HG03196 (cell line): ENCODE measurements around the gene GALNT1.

Experiments used
- ATAC-seq: cut with Tn5 transposase; IDR thresholded peaks from one replicate; pipeline ENCODE4 v1.9.1; 2021; ENCODE audit not compliant: unreplicated experiment

Gene GALNT1

DNA sequence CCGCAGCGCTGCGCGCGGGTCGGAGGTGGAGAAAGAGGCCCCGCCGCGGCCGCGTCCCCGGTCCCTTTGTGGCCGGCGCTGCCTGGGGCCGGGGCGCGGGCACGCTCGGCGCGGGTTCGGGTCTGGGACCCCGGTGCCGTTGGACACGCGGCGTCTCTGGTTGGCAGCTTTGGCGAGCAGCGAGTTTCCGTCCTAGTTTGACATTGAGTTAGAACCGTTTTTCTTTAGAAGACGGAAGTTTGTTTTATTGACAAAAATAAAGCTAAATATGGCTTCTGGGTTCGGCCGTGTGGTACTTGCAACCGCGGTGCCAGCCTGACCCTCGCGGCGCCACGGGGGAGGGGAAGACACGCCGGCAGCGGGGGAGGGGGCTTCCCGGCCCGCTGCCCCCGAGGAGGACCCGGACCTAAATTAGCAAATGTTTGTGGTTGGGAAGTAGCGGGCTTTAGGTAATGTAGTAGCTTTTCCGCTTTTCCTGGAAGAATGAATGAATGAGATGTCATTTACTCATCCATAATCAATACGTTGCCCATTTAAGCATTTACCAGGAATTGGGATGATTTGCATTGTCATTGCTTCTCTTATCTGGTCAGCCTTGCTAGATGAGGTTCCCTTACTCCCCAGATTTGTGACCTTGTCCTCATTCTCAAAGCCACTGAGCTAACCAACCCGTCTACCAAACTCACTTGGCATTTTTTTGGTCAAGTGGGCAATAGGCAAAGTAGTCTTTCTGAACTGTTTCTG, 530 bp downstream of the GALNT1 start:
- ATAC-seq: no peak

DNA sequence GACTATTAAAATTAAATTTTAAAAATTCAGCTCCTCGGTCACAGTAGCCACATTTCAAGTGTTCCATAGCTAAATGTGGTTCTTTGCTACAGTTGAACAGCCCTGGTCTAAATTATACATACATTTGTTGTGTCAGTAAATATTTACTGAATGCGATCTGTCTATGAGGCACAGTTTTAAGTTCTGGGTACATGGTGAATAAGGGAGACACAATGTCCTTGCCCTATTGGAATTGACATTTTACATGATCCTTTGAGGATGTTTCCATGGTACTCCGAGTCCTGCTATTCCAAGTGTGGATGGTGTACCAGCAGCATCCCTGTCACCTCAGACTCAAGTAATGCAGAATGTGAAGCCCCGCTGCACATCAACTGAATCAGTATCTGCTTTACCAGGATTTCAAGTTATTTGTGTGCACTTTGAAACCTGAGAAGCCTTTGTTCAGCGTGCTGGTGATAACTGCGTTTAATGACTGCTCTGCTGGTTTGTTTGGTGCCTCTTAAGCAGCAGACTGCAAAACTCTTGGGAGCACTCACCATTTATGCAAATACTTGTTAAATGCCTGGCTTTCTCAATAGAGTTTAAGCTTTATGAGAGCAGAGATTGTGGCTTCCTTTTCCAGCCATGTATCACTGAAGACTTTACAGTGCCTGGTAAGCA, 1.5 kb downstream of the GALNT1 start:
- ATAC-seq: no peak

DNA sequence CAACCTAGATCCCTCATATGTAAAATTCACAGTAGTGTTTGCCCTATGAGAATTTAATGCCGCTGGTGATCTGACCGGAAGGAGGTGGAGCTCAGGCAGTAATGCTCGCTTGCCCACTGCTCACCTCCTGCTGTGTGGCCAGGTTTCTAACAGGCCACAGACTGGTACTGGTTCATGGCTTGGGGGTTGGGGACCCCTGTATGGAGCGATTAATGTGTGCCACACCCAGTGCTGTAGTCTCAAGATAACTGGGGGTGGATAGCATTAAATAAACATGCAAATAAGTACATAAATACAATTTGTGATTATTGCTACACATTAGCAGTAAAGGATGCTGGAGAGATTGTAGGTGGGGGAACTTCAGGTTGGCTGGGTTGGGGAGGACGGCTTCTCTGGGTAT, 3.2 kb downstream of the GALNT1 start:
- no peak for ATAC-seq

DNA sequence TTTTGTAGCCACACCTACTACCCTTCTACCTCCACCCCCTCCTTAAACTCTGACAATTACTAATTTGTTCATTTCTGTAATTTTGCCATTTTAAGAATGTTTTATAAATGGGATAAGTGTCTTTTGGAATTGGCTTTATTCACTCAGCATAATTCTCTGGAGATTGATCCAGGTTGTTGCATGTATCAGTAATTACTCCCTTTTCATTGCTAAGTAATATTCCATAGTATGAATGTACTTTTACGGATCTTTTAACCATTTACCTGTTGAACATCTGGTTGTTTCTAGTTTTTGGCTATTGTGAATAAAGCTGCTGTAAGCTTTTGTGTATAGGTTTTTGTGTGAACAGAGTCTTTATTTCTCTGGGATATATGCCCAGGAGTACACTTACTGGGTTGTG, 4.1 kb downstream of the GALNT1 start:
- no peak for ATAC-seq

DNA sequence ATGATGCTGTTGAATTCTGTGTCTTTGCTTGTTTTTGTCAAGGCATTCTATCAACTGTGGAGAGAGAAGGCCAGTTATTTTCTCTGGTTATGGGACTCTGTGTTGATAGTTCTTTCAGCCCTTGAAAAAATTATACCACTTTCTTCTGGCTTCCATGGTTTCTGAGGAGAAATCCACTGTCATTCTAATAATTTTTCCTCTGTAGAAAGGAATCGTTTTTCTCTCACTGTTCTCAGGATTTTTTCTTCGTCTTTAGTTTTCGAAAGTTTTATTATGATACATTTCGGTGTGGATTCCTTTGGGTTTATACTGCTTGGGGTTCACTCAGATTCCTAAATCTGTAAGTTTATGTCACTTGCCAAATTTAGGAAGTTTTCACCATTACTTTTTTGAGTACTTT, 6.6 kb downstream of the GALNT1 start:
- ATAC-seq: no peak

DNA sequence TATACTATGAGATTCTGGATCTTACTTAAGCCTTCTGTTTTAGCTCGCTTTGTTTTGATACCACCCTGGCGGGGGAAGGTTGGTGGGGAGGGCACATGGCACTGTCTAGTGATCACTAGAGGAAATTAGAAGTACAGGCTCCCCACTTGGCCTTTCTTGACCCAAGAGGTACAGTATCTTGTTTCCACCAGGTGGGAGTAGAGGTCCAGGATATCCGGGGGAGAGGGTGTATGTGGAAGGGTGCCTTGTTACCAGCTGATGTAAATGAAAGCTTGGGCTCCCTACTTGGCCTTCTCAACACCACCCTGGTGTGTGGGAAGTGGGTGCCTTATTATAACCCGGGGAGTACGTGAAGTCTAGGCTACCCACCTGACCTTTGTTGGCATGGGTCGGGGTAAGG, 7.5 kb downstream of the GALNT1 start:
- no peak for ATAC-seq

DNA sequence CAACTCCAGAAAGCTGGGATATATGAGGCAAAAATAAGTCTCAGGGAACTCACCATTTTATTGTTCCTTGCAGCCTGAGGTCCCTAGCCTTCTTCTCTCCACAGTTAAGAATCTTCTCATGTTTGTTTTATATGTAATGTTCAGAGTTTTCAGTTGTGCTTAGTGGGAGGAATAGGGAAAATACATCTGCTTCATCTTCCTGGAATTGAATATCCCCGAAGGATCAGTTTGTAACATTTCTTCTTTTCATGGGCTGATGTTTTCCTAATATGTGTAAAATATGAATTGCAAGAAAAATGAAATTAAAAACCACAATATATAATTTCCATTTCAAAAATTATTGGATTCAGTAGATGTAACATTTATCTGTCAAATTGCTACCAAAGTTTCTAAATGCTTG, 8.0 kb downstream of the GALNT1 start:
- no peak for ATAC-seq

DNA sequence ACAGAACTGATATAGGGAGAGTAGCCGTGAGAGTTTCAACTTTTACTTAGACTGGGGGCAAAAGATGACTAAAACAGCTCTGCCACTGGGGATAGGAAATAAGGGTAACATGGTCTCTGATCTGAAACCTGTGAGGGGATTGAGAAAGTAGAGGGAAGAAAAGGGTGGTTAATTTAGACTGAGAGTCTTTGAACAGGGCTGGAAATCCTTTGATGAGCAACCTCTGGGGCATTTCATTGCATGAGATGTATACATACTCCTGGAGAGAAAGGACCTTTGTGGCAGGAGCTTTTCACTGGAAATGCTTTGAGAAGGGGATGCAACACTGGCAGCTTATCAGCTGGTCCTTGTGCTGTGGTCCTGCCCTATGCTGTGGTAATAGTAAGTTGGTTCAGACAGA, 9.4 kb downstream of the GALNT1 start:
- no peak for ATAC-seq

DNA sequence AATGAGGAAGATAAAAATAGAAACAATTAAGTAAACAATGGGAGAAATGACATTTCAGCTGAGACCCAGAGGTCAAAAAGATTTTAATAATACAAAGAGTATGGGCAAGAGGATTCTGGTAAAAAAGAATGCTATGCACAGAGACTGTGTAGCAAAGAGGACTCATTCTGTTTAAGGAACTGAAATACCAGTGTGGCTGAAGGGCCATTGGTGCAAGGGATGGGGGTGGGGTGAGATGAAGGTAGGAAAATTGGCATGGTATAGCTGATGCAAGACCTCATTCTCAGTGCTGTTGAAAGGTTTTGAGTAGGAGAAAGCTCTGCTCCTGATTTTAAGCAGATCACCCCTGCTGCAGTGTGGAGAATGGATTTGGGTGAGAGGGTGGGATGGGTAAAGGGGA, 10.8 kb downstream of the GALNT1 start:
- ATAC-seq: peak; percentile 90

DNA sequence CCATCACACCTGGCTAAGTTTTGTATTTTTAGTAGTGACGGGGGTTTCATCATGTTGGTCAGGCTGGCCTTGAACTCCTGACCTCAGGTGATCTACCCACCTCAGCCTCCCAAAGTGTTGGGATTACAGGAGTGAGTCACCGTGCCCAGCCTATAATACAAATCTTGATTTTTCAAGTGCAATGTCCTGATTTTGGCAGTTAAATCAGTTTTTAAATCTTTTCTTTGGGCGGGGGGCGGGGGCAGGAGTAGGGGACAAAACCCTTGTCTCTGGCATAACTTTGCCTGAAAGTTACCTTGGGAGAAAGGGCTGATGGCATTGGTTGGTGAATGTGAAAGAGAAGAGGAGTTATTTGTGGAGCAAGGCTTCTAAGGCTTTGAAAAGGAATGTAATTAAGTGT, 12.3 kb downstream of the GALNT1 start:
- no peak for ATAC-seq

DNA sequence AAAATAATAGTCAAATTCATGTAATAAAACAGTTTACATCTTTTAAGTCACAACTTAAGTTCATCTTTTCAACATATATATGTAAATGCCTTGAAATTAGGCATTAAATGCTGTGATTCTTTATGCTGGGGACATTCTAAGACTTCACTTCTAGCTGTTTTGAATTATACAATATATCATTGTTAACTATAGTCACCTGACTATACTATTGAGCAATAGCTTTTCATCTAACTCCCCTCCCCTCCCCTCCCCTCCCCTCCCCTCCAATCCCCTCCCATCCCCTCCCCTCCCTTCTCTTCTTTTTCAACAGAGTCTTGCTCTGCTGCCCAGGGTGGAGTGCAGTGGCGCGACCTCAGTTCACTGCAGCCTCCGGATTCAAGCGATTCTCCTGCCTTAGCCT, 16.2 kb downstream of the GALNT1 start:
- ATAC-seq: no peak

DNA sequence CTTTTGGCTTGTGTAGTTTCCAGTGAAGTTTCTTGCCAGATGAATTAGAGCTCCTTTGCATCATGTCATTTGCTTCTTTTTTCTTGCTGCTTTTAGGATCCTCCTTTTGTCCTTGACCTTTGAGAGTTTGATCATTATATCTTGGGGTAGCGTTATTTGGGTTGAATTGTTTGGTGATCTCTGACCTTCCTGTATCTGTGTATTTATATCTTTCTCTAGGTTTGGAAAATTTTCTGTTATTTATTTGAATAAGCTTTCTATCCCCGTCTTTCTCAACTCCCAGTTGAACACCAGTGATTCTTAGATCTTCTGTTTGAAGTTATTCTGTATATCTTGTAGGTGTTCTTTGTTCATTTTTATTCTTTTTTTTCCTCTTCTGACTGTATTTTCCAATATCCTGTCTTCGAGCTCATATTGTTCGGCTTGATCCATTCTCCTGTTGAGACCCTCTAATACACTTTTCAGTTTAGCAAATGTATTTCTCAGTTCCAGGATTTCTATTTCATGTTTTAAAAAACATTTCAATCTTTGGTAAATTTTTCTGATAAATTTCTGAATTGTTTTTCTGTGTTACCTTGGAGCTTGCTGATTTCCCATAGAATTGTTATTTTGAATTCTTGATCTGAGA, 20.8 kb downstream of the GALNT1 start:
- ATAC-seq: no peak

DNA sequence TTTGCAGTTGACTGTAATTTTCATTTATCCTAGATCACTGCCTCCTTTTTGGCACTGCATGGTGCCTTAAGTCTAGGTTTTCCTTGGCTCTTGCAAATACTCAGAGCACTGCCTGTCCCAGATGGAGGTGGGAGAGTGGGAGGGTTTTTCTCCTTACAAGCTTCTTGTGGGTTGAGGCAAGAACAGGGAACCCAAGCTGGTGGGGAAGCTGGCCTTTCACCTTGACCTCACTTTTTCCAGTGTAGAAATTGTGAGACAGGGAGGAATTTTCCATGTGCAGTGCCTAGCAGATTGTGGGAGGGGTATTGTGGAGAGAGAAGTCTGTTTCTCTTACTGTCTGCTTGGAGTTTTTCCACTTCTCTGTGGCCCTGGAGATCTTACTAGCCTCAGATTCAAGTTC, 21.5 kb downstream of the GALNT1 start:
- no peak for ATAC-seq

DNA sequence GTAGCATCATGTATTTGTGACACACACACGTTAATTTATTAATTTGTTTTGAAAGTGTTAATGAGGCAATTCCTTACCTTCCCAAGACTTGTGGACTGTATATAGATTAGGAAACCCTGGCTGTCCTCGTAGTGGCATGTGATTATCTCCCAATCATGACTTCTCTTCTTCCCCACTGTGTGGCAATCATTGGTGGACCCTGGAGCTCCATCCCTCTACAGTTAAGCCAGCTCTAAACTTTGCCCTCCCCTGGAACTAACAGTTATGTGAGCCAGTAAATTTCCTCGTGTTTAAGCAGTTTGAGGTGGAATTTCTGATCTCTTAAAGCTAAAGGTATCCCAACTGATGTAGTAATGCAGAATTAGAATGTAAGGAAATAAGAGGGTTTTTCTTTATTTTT, 22.0 kb downstream of the GALNT1 start:
- ATAC-seq: no peak

DNA sequence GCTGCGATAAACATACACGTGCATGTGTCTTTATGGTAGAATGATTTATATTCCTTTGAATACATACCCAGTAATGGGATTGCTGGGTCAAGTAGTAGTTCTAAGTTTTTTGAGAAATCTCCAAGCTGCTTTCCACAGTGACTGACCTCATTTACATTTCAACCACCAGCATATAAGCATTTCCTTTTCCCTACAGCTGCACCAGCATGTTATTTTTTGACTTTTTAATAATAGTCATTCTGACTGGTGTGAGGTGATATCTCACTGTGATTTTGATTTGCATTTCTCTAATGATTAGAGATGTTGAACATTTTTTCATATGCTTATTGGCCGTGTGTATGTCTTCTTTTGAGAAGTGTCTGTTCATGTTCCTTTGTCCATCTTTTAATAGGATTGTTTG, 22.8 kb downstream of the GALNT1 start:
- no peak for ATAC-seq

DNA sequence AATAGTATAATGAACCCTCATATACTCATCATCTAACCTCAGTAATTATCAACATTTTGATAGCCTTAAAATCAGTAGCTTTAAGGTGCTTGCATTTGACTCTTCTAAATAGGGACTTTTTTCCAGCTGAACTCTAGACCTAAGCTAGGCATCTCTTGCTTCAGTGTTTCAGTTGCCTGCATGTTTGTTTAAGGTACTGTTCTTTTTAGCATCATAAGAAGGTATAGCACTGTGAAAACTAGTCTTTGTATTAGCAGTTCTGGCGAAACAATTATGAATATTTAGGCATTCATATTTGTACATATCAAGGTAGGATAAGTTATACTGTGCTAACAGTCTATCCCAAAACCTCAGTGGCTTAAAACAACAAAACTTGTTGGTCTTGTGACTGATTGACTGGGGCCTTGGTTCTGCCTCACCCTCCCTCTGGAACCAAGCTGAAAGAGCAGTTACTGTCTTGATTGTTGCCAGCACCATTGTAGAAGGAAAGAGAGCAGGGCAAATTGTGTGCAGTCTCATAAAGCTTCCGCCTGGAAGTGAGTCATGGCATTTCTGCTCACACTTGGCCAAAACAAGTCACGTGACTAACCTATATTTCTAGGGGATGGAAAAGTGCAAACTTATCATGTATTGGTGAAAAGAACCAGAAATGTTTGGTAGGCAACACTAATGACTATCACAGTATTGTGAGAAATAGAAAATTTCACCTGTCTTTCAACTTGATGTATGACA, 24.3 kb downstream of the GALNT1 start:
- ATAC-seq: no peak

DNA sequence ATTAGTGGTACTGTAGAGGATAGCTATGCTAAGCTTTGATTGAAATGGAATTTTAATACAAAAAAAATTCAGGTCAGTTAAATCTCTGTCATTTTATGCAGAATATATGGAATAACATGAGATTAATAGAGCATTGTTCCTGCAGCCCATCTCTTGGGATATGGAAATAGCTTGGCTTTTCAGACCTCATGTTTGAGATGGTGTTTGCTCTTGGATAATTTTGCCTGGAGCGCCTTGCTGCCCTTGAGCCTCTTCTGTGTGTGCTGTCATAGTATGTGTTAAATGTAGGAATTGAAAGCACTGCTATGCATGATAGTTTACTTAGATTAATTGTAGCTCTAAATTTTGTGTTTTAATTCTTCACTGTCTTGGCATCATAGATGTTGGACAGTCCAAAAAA, 27.7 kb downstream of the GALNT1 start:
- no peak for ATAC-seq

DNA sequence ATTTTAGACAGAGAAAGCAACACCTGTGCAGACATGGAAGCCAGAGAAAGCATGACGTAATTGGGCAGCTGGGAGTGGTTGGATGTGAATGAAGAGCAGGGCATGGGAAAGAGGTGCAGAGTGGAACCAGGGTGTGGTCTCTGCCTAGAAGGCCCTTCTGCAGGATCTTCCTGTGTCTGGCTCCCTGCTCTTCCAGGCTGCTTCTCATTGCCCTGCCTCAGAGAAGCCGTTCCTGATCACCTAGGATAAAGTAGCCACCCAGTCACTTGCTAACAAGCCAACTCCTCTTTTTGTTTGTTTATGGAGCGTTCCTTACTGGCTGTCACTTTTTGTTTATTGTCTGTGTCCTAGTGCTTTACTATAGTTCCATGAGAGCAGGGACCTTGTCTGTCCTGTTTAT, 28.5 kb downstream of the GALNT1 start:
- ATAC-seq: no peak

DNA sequence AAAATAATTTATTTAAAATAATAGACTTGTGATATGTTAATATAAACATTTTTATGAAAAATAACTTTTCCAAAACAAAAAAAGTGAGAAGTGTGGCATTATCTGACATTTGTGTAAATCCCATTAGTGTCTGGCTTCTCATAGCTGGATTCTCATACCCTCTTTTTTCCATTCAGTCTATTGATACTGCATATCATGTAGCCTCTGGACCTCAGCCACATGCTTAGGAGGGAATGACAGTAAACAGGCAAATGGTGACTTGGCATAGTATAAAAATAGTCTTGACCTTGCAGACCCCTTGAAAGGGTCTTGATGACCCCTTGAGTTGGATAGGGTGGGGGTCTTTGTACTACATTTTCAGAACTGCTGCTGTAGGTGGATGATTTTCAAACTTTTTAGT, 29.2 kb downstream of the GALNT1 start:
- no peak for ATAC-seq

DNA sequence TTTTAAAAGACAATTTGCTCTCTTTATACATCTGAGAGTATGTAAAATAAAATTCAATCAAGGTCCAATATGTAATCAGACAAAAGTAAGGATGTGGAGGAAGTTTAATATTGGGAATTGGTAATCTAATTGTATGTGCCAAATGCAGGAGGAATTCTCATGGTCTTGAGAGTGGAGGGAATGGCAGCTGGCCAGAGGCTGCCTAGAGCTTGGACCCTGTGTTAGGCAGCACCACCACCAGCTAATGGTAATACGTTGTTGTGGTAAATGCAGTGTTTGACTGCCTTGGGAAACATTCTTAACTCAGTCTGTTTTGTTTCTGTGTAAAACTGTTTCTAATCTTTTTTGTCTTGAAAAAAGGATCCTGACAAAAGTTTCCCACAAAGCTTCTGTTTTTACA, 30.0 kb downstream of the GALNT1 start:
- ATAC-seq: no peak

DNA sequence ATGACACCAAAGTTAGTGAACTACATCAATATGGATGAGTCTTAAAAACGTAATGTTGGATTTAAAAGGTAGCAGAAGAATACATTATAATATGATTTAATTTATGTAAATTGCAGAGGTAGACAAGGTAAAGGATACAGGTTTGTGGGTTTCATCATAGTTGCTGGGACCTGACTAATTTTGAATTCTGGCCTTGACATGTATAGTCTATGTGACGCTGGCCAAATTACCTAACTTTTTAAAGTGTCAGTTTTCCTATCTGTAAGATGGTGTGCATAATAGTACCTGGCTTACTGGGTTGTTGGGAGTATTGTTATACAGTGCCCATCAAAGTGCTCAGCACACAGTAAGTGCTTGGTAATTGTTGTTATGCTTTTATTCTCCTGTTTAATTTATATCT, 34.5 kb downstream of the GALNT1 start:
- no peak for ATAC-seq
